Heart left ventricle (tissue), 13 donors: Measurements from ENCODE around the gene SNRPE.

ENCODE experiments used
- POLR2A ChIP-seq, 2 donors: fragments of 450-650 bp; IDR thresholded peaks; one replicate each; pipeline ENCODE4 v1.6.1; 2017; ENCODE audit warnings: antibody characterized with exemption in 2 of 2, mild to moderate bottlenecking in 2 of 2, moderate library complexity in 2 of 2
- TF ChIP-seq, protein P1 (sequence below), 12 donors: fragments of 200-600 bp; sonication (generic) in 4 of 12; IDR thresholded peaks; one replicate each; pipeline versions ENCODE4 v1.5.0 to v1.8.0; 2018 to 2022; ENCODE audit warnings: antibody characterized with exemption in 12 of 12, mild to moderate bottlenecking in 5 of 12
- donor health status: ischemic (EF 13 %, LVEDD 7.1; RV severe dilation, severe dysfunction).
- donor health status: DM: no; HTN: yes; CAD: no.
- donor health status: DM: no; HTN: no; CAD: no.
- donor health status: ischemic (EF 25% LVEDD 6.9; RV normal size, moderate dysfunction).
- donor health status: ischemic (EF 25% LVEDD 5.7; RV mildly dilated, moderate dysfunction).
- donor health status: ischemic (EF 35%, LVEDD 5.7; RV mildly dilated, moderate dysfunction).
- donor health status: nonischemic (EF 11% LVEDD 7.7; RV severe dilation, severe dysfunction).
- donor health status: DM: yes; HTN: yes; CAD: no.
- donor health status: PGD.
- donor health status: ischemic (EF 29% LVEDD 5.4; RV normal size, mild dysfunction).
- donor health status: nonischemic (EF 23%, LVEDD 6.1; RV moderate dilation, normal function).

DNA sequence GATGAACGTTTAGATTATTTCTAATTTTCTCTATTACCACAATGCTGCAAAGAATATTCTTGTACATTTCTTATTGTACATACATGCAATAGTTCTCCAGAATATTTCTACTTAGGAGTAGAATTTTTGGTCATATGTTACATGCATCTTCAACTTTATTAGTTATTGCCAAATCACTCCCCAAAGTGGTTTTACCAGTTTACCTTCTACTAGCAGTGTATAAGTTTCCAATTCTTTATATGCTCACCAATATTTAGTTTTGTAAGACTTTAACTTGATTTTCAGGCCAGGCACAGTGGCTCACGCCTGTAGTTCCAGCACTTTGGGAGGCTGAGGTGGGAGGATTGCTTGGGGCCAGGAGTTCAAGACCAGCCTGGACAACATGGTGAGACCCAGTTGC, 55.4 kb downstream of the SNRPE start:
- TF ChIP-seq, protein P1, sequence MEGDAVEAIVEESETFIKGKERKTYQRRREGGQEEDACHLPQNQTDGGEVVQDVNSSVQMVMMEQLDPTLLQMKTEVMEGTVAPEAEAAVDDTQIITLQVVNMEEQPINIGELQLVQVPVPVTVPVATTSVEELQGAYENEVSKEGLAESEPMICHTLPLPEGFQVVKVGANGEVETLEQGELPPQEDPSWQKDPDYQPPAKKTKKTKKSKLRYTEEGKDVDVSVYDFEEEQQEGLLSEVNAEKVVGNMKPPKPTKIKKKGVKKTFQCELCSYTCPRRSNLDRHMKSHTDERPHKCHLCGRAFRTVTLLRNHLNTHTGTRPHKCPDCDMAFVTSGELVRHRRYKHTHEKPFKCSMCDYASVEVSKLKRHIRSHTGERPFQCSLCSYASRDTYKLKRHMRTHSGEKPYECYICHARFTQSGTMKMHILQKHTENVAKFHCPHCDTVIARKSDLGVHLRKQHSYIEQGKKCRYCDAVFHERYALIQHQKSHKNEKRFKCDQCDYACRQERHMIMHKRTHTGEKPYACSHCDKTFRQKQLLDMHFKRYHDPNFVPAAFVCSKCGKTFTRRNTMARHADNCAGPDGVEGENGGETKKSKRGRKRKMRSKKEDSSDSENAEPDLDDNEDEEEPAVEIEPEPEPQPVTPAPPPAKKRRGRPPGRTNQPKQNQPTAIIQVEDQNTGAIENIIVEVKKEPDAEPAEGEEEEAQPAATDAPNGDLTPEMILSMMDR (IDR thresholded peaks at IDR 0.05) = no peak
- no peak for TF ChIP-seq POLR2A (IDR thresholded peaks at IDR 0.05)
